Omental fat pad (tissue), 4 donors: Measurements from ENCODE around the gene SERPINB13. TPM values are rescaled to one million over a fixed set of nuclear protein-coding genes. Genes with fewer than 3 reads are reported as not detected.

Experiments used
- ATAC-seq: fragments of 150-250 bp; one replicate; pipeline ENCODE4 v1.9.1; 2016; ENCODE audit warnings: mild to moderate bottlenecking, moderate library complexity; ENCODE audit not compliant: low FRiP score
- DNase-seq: peaks from one replicate; pipeline ENCODE4 v3.0.0-alpha.2; 2019; ENCODE audit warnings: low spot score
- CTCF ChIP-seq, 3 donors: fragments of 450-650 bp; IDR thresholded peaks; one replicate each; pipeline ENCODE4 v1.5.1; 2016 to 2017; ENCODE audit warnings: antibody characterized with exemption in 3 of 3, mild to moderate bottlenecking in 3 of 3, moderate library complexity in 2 of 3
- total RNA-seq, 4 donors: library from RNA; depleted of rRNA; stranded (reverse); fragments of >200 nt; gene quantifications; one replicate each; pipeline ENCODE4 v1.1.0, GENCODE V29; 2016

SERPINB13 gene
- total RNA-seq, 4 donors from 2014 or later: not detected

- TF ChIP-seq CTCF (IDR thresholded peaks at IDR 0.05): no peak
- DNase-seq (no peak), ATAC-seq (no peak)
Measured at GRCh38 chr18:63586431-63586830, 712 bp upstream of the SERPINB13 start.

GRCh38 chr18:63588909-63589308 is 1.8 kb downstream of the SERPINB13 start:
- no peak for ATAC-seq
- no peak for TF ChIP-seq CTCF (IDR thresholded peaks at IDR 0.05)
- no peak for DNase-seq

- no peak for TF ChIP-seq CTCF (IDR thresholded peaks at IDR 0.05)
- DNase-seq (no peak), ATAC-seq (no peak)
Measured at GRCh38 chr18:63590373-63590772, 3.2 kb downstream of the SERPINB13 start.

GRCh38 chr18:63590966-63591695 is 4.0 kb downstream of the SERPINB13 start:
- TF ChIP-seq CTCF (IDR thresholded peaks at IDR 0.05): no peak
- DNase-seq: no peak
- no peak for ATAC-seq

- TF ChIP-seq CTCF (IDR thresholded peaks at IDR 0.05): no peak
- ATAC-seq (no peak), DNase-seq (no peak)
Measured at GRCh38 chr18:63591725-63592124, 4.6 kb downstream of the SERPINB13 start.

- no peak for DNase-seq
- ATAC-seq: no peak
- no peak for TF ChIP-seq CTCF (IDR thresholded peaks at IDR 0.05)
Measured at GRCh38 chr18:63592471-63592870, 5.3 kb downstream of the SERPINB13 start.

- DNase-seq (no peak), ATAC-seq (no peak)
- TF ChIP-seq CTCF (IDR thresholded peaks at IDR 0.05): no peak
Measured at GRCh38 chr18:63596964-63597363, 9.8 kb downstream of the SERPINB13 start.
